ENCODE data around the gene KCNT1. TPM values are rescaled to one million over a fixed set of nuclear protein-coding genes. Genes with fewer than 3 reads are reported as not detected.

Gene KCNT1
- total RNA-seq, 2 donors from 2014 or later: under 0.01 TPM

- H3K27ac ChIP-seq: no peak overlapping the region
- intact Hi-C loops (cut with DNase I): no loop called here
- peaks cover 0 to 5% (median 0%) of the 10 kb centered on the region in 3 donors for H3K9me3 ChIP-seq
- TF ChIP-seq, protein P1, sequence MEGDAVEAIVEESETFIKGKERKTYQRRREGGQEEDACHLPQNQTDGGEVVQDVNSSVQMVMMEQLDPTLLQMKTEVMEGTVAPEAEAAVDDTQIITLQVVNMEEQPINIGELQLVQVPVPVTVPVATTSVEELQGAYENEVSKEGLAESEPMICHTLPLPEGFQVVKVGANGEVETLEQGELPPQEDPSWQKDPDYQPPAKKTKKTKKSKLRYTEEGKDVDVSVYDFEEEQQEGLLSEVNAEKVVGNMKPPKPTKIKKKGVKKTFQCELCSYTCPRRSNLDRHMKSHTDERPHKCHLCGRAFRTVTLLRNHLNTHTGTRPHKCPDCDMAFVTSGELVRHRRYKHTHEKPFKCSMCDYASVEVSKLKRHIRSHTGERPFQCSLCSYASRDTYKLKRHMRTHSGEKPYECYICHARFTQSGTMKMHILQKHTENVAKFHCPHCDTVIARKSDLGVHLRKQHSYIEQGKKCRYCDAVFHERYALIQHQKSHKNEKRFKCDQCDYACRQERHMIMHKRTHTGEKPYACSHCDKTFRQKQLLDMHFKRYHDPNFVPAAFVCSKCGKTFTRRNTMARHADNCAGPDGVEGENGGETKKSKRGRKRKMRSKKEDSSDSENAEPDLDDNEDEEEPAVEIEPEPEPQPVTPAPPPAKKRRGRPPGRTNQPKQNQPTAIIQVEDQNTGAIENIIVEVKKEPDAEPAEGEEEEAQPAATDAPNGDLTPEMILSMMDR (IDR thresholded peaks at IDR 0.05): no peak
- no peak for TF ChIP-seq POLR2A (IDR thresholded peaks at IDR 0.05)
- no peak for ATAC-seq
- no peaks in the 10 kb centered on the region for H3K4me1 ChIP-seq
- no peak for DNase-seq
- H3K36me3 ChIP-seq (replicated peaks in 1 of 2; ENCODE audit: insufficient read depth in 1 of 2, low read depth in 2 of 2): no peaks in the 10 kb centered on the region
- 68 to 77% methylated on average over 8 of the region's 8 CpGs for WGBS, 2 donors
- H3K27me3 ChIP-seq: no peaks in the 10 kb centered on the region
- H3K4me3 ChIP-seq: no peak overlapping the region
Measured at GRCh38 chr9:135673941-135674340, 28.0 kb upstream of the KCNT1 start.

DNA sequence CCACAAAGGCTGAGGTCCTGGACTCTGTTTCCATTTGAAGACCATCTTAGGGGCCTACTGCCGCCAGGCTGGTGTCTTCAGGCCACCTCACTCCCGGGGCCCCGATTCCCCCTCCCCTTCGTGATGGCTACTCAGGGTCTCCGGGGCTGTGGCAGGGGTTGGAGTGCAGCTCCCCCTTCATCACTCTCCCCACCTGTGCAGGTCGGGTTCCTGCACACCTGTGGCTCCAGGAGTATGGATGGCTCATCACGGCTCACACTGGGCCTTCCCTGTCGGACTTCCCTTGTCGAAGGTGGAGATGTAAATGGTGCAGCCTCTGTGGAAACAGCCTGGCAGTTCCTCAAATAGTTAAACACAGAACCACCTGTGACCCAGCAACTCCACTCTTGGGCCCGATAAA, 27.0 kb upstream of the KCNT1 start:
- no peak for TF ChIP-seq POLR2A (IDR thresholded peaks at IDR 0.05)
- TF ChIP-seq, protein P1 (IDR thresholded peaks at IDR 0.05): no peak
- WGBS, 2 donors: 61 to 68% methylated on average over 10 of the region's 10 CpGs
- Histone ChIP-seq H3K36me3 (replicated peaks in 1 of 2; ENCODE audit: insufficient read depth in 1 of 2, low read depth in 2 of 2) (no peaks in the 10 kb centered on the region), H3K27ac (no peak overlapping the region), H3K9me3 (no peaks in the 10 kb centered on the region), H3K4me3 (no peak overlapping the region), H3K4me1 (no peaks in the 10 kb centered on the region), H3K27me3 (no peaks in the 10 kb centered on the region)
- ATAC-seq (no peak), DNase-seq (no peak)
- intact Hi-C loops (cut with DNase I): no loop called here

DNA sequence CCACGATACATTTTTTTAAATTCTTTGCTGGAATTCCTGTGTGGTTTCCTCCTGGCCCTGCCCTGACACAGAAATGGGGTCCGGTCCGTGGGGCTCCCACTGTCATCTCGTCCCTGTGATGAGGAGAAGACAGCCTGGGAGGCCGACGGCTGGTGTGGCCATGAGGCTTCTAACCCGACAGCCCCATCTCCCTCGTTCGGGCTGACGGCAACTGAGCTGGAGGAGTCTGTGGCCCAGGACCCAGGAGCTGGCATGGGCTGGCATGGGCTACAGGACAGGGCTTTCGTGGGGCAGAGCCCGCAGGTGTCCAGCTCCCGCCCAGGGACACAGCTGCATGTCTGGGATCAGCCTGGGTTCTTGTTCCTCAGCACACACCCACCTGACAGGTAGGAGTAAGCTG, 25.1 kb upstream of the KCNT1 start:
- Histone ChIP-seq H3K27ac (no peak overlapping the region), H3K27me3 (peaks cover 0 to under 1% of the 10 kb centered on the region in 2 donors), H3K4me1 (no peaks in the 10 kb centered on the region), H3K4me3 (no peak overlapping the region), H3K36me3 (replicated peaks in 1 of 2; ENCODE audit: insufficient read depth in 1 of 2, low read depth in 2 of 2) (no peaks in the 10 kb centered on the region), H3K9me3 (no peaks in the 10 kb centered on the region)
- ATAC-seq (no peak), DNase-seq (no peak)
- intact Hi-C loops (cut with DNase I): no loop called here
- WGBS, 2 donors: 65 to 67% methylated on average over 13 of the region's 13 CpGs
- TF ChIP-seq, protein P1 (IDR thresholded peaks at IDR 0.05): no peak
- no peak for TF ChIP-seq POLR2A (IDR thresholded peaks at IDR 0.05)

GRCh38 chr9:135677641-135678168, 24.3 kb upstream of the KCNT1 start:
- intact Hi-C loops (cut with DNase I): no loop called here
- Histone ChIP-seq H3K27ac (no peak overlapping the region), H3K27me3 (peaks cover 0 to 5% of the 10 kb centered on the region in 2 donors), H3K36me3 (replicated peaks in 1 of 2; ENCODE audit: insufficient read depth in 1 of 2, low read depth in 2 of 2) (no peaks in the 10 kb centered on the region), H3K4me1 (no peaks in the 10 kb centered on the region), H3K4me3 (no peak overlapping the region), H3K9me3 (no peaks in the 10 kb centered on the region)
- ATAC-seq (no peak), DNase-seq (no peak)
- no peak for TF ChIP-seq POLR2A (IDR thresholded peaks at IDR 0.05)
- TF ChIP-seq, protein P1 (IDR thresholded peaks at IDR 0.05): no peak
- 49 to 61% methylated on average over 10 to 22 of the region's 22 CpGs for WGBS, 2 donors
